Stimulated activated CD4-positive, alpha-beta T cell treated with anti-CD3 and anti-CD28 coated beads, Interleukin-4, amount 100 ng/mL, for 48 hours (primary cell): ENCODE results near the gene KRTAP27-1.

Experiments used
- DNase-seq, 2 donors: peaks; one replicate each; pipeline ENCODE4 v3.0.0-alpha.2; 2020; ENCODE audit warnings: low read depth in 2 of 2

Gene KRTAP27-1

GRCh38 chr21:30337276-30337744 is at the start of gene KRTAP27-1:
Gene KRTAP27-1 (minus strand): TSS chr21:30337694. CDS start chr21:30337668, 26 bp downstream.
- DNase-seq = no peak

- no peak for DNase-seq
These were observed 44.7 kb upstream of the KRTAP27-1 start for GRCh38 chr21:30382201-30382600.

GRCh38 chr21:30372139-30372770 is 34.8 kb upstream of the KRTAP27-1 start, which contains the start of gene KRTAP13-2:
Gene KRTAP13-2 (minus strand): TSS chr21:30372271. CDS start chr21:30372213, 58 bp downstream.
- no peak for DNase-seq

GRCh38 chr21:30355906-30356305 is 18.4 kb upstream of the KRTAP27-1 start:
- DNase-seq = no peak

GRCh38 chr21:30354308-30355005 is 17.0 kb upstream of the KRTAP27-1 start:
- no peak for DNase-seq

GRCh38 chr21:30351534-30351933 is 14.0 kb upstream of the KRTAP27-1 start:
- DNase-seq = no peak

- no peak for DNase-seq
These were observed 12.1 kb upstream of the KRTAP27-1 start for GRCh38 chr21:30349572-30349971.

GRCh38 chr21:30348506-30348905 is 11.0 kb upstream of the KRTAP27-1 start, which contains the start of gene KRTAP23-1:
Gene KRTAP23-1 (minus strand): TSS chr21:30348606. CDS start chr21:30348606, 0 bp downstream.
- DNase-seq = no peak

- DNase-seq = no peak
These were observed 7.5 kb upstream of the KRTAP27-1 start for GRCh38 chr21:30345014-30345413.

GRCh38 chr21:30340714-30341573 is 3.5 kb upstream of the KRTAP27-1 start:
- peak; percentile 11 to 13 for DNase-seq

- DNase-seq = no peak
These were observed 1.2 kb upstream of the KRTAP27-1 start for GRCh38 chr21:30338717-30339116.

GRCh38 chr21:30337772-30338171 is 278 bp upstream of the KRTAP27-1 start:
- DNase-seq = no peak

GRCh38 chr21:30336596-30336995 is 898 bp downstream of the KRTAP27-1 start:
- no peak for DNase-seq

- no peak for DNase-seq
These were observed 3.8 kb downstream of the KRTAP27-1 start for GRCh38 chr21:30333736-30334135.

GRCh38 chr21:30332681-30333080 is 4.8 kb downstream of the KRTAP27-1 start:
- no peak for DNase-seq

GRCh38 chr21:30329203-30329875 is 8.2 kb downstream of the KRTAP27-1 start:
- DNase-seq = no peak

GRCh38 chr21:30326390-30326789 is 11.1 kb downstream of the KRTAP27-1 start:
- DNase-seq = no peak

GRCh38 chr21:30320215-30320614 is 17.3 kb downstream of the KRTAP27-1 start, which contains the start of gene KRTAP26-1:
Gene KRTAP26-1 (minus strand): TSS chr21:30320315. CDS start chr21:30320035, 280 bp downstream.
- no peak for DNase-seq

- no peak for DNase-seq
These were observed 21.8 kb downstream of the KRTAP27-1 start for GRCh38 chr21:30315701-30316100.

- no peak for DNase-seq
These were observed 30.6 kb downstream of the KRTAP27-1 start for GRCh38 chr21:30306884-30307283.

- DNase-seq = no peak
These were observed 32.4 kb downstream of the KRTAP27-1 start for GRCh38 chr21:30305136-30305535.
